H1 (cell line): ENCODE results near the gene GLB1L3. TPM values are rescaled to one million over a fixed set of nuclear protein-coding genes. Genes with fewer than 3 reads are reported as not detected.

Experiments used
- ASH2L ChIP-seq: fragments of 200-600, 300-600 bp; sonication (generic); IDR thresholded peaks from one replicate; pipeline ENCODE4 v1.7.1; 2017; ENCODE audit warnings: low read length
- BACH1 ChIP-seq: IDR thresholded peaks from 2 replicates; pipeline ENCODE4 v1.6.1; 2012; ENCODE audit warnings: low read length, improper control_type of control experiment
- BRCA1 ChIP-seq: IDR thresholded peaks from 2 replicates; pipeline ENCODE4 v1.6.1; 2012; ENCODE audit warnings: low read depth, low read length, improper control_type of control experiment
- EP300 ChIP-seq, 2 experiments: IDR thresholded peaks; 1 replicate in 1 of 2; 2 replicates in 1 of 2; pipeline ENCODE4 v1.6.1; 2011 to 2012; ENCODE audit warnings: low read depth in 2 of 2, low read length in 2 of 2, mild to moderate bottlenecking in 2 of 2, borderline replicate concordance in 1 of 2, inconsistent platforms in 1 of 2, moderate library complexity in 1 of 2
- HDAC2 ChIP-seq, 2 experiments: fragments of 300-600 bp in 1 of 2; sonication (generic) in 1 of 2; IDR thresholded peaks; 2 replicates each; pipeline ENCODE4 v1.6.1; 2011 to 2012; ENCODE audit warnings: low read depth in 2 of 2, low read length in 2 of 2, mild to moderate bottlenecking in 2 of 2, moderate library complexity in 2 of 2, borderline replicate concordance in 1 of 2, inconsistent platforms in 1 of 2
- HDAC6 ChIP-seq: IDR thresholded peaks from one replicate; pipeline ENCODE4 v1.7.1; 2012; ENCODE audit warnings: low read depth, mild to moderate bottlenecking, inconsistent platforms, low read length, moderate library complexity
- MAX ChIP-seq: IDR thresholded peaks from 2 replicates; pipeline ENCODE4 v1.6.1; 2012; ENCODE audit warnings: inconsistent platforms
- PHF8 ChIP-seq: fragments of 200-600 bp; sonication (generic); conservative IDR thresholded peaks from 2 replicates; pipeline ENCODE4 v1.7.1; 2012; ENCODE audit warnings: low read depth, mild to moderate bottlenecking, inconsistent platforms, low read length, moderate library complexity
- POLR2A ChIP-seq, 2 experiments: IDR thresholded peaks; 1 replicate in 1 of 2; 2 replicates in 1 of 2; pipeline ENCODE4 v1.6.1; 2011; ENCODE audit warnings: low read depth in 2 of 2, low read length in 2 of 2, mild to moderate bottlenecking in 2 of 2; ENCODE audit errors: control extremely low read depth in 1 of 2
- POU5F1 ChIP-seq: IDR thresholded peaks from 2 replicates; pipeline ENCODE4 v1.6.1; 2011; ENCODE audit warnings: low read depth, mild to moderate bottlenecking, low read length, moderate library complexity
- RBBP5 ChIP-seq: IDR thresholded peaks from 2 replicates; pipeline ENCODE4 v1.7.1; 2012; ENCODE audit warnings: low read depth, mild to moderate bottlenecking, inconsistent platforms, low read length, moderate library complexity, borderline replicate concordance
- RXRA ChIP-seq: IDR thresholded peaks from 2 replicates; pipeline ENCODE4 v1.6.1; 2011; ENCODE audit warnings: low read depth, mild to moderate bottlenecking, low read length, moderate library complexity; ENCODE audit not compliant: insufficient read depth
- SIN3A ChIP-seq, 2 experiments: IDR thresholded peaks in 1 of 2; conservative IDR thresholded peaks in 1 of 2; 2 replicates each; pipeline ENCODE4 v1.6.1; 2011 to 2012; ENCODE audit warnings: low read length in 2 of 2, improper control_type of control experiment in 1 of 2, low read depth in 1 of 2, mild to moderate bottlenecking in 1 of 2
- SP1 ChIP-seq: IDR thresholded peaks from 2 replicates; pipeline ENCODE4 v1.6.1; 2011; ENCODE audit warnings: low read depth, low read length
- TAF7 ChIP-seq: optimal IDR thresholded peaks from 2 replicates; pipeline ENCODE3; 2011; ENCODE audit warnings: low read depth, mild to moderate bottlenecking, inconsistent platforms, low read length, moderate library complexity, borderline replicate concordance
- polyA plus RNA-seq, 7 experiments: library from polyadenylated mRNA; depleted of rRNA in 3 of 7; stranded (reverse) in 5 of 7; unstranded in 2 of 7; fragments of >200 nt in 5 of 7; fragments of 200-250 nt in 2 of 7; gene quantifications; 1 replicate in 5 of 7; 2 replicates in 1 of 7; 4 replicates in 1 of 7; pipeline versions ENCODE4 v1.2.1 to v1.2.3, GENCODE V29; 2011 to 2013; ENCODE audit warnings: missing spikeins in 2 of 7, mixed read lengths in 2 of 7
- total RNA-seq: library from RNA; stranded (reverse); fragmentation: NEBNext Ultra II Directional; extraction: Animal tissue kit (Norgen Biotek cat#: 25700); gene quantifications from 2 replicates; pipeline ENCODE4 v1.2.1, GENCODE V29; 2021

The GLB1L3 gene
- total and polyA plus RNA-seq, 2 of the 8 experiments (the other 6 are each of a cell fraction or from before 2014, with no cell fraction given): 14.9 to 33.2 TPM

- TF ChIP-seq POU5F1 (peak; percentile 68; the same call in 1 of the 2 replicates), RXRA (0 out of 2 replicates have a peak, but pooled peaks have one; percentile 26), SIN3A (conservative IDR thresholded peaks at IDR 0.05 in 1 of 2, IDR thresholded peaks at IDR 0.05 in 1 of 2; ENCODE audit: low read depth in 1 of 2, low read length in 2 of 2) (peak; percentile 9 to 73; a peak in 2 of 4 replicates), TAF7 (no peak), EP300 (IDR thresholded peaks at IDR 0.05; ENCODE audit: borderline replicate concordance in 1 of 2, low read depth in 2 of 2, low read length in 2 of 2) (peak in 1 of 2 experiments; percentile 5; a peak in 1 of 3 replicates), RBBP5 (no peak), BACH1 (0 out of 2 replicates have a peak, but pooled peaks have one; percentile 22), MAX (no peak), POLR2A (IDR thresholded peaks at IDR 0.05; ENCODE audit: control extremely low read depth in 1 of 2, low read depth in 2 of 2, low read length in 2 of 2) (0 out of 3 replicates have a peak, but pooled peaks of 1 of the 2 experiments have one; percentile 38), PHF8 (no peak), ASH2L (peak; percentile 66), SP1 (no peak), BRCA1 (no peak), HDAC6 (no peak), HDAC2 (IDR thresholded peaks at IDR 0.05; ENCODE audit: borderline replicate concordance in 1 of 2, low read depth in 2 of 2, low read length in 2 of 2) (peak in 1 of 2 experiments; percentile 84; a peak in 2 of 4 replicates)
Observed at GRCh38 chr11:134272381-134273316, 3.5 kb upstream of the GLB1L3 start (continued).
